NB4 (cell line): Measurements from ENCODE around the gene TSEN34.

Experiments
- CTCF ChIP-seq: IDR thresholded peaks from one replicate; pipeline ENCODE4 v1.5.1; 2012; ENCODE audit warnings: low read depth, low read length
- MYC ChIP-seq: IDR thresholded peaks from 2 replicates; pipeline ENCODE4 v1.6.1; 2011; ENCODE audit warnings: low read depth, low read length

GRCh38 chr19:54199401-54199800, 8.3 kb downstream of the TSEN34 start:
- TF ChIP-seq CTCF (no peak), MYC (no peak)
